Hematopoietic multipotent progenitor cell treated with erythropoietin and hydrocortisone succinate and interleukin-3 and kit ligand, for 6 days (in vitro differentiated cells): Measurements from ENCODE around the gene HERC2.
A peak's percentile ranks its signal among the peaks of the same experiment; 100 is the strongest.
"Not testable (repeated sequence)": the region's sequence is repeated elsewhere in the genome, so short reads cannot be mapped to it uniquely, and the experiment has no call there.

Experiments used
- DNase-seq: peaks from one replicate; pipeline ENCODE4 v3.0.0-alpha.2; 2015

HERC2 gene

GRCh38 chr15:28125673-28126651 is 196.0 kb downstream of the HERC2 start:
- peak; percentile 85 for DNase-seq

GRCh38 chr15:28124841-28125240 is 197.1 kb downstream of the HERC2 start:
- no peak for DNase-seq

GRCh38 chr15:28123408-28124023 is 198.5 kb downstream of the HERC2 start:
- peak; percentile 86 for DNase-seq

- no peak for DNase-seq
Observed at GRCh38 chr15:28122038-28122949, 199.7 kb downstream of the HERC2 start.

GRCh38 chr15:28121577-28121976 is 200.4 kb downstream of the HERC2 start:
- not testable (repeated sequence) for DNase-seq

- no peak for DNase-seq
Observed at GRCh38 chr15:28120359-28120640, 201.7 kb downstream of the HERC2 start.

GRCh38 chr15:28118531-28118930 is 203.4 kb downstream of the HERC2 start:
- DNase-seq = no peak

- no peak for DNase-seq
Observed at GRCh38 chr15:28118083-28118482, 203.9 kb downstream of the HERC2 start.

- no peak for DNase-seq
Observed at GRCh38 chr15:28117432-28117990, 204.5 kb downstream of the HERC2 start.

GRCh38 chr15:28116521-28117431 is 205.2 kb downstream of the HERC2 start:
- no peak for DNase-seq

- DNase-seq = no peak
Observed at GRCh38 chr15:28115871-28116270, 206.1 kb downstream of the HERC2 start.

GRCh38 chr15:28114721-28115622 is 207.0 kb downstream of the HERC2 start:
- DNase-seq = no peak

GRCh38 chr15:28114114-28114455 is 207.9 kb downstream of the HERC2 start:
- no peak for DNase-seq

GRCh38 chr15:28113394-28114113 is 208.4 kb downstream of the HERC2 start:
- no peak for DNase-seq

GRCh38 chr15:28112962-28113361 is 209.0 kb downstream of the HERC2 start:
- no peak for DNase-seq

- DNase-seq = no peak
Observed at GRCh38 chr15:28112101-28112760, 209.7 kb downstream of the HERC2 start.

- no peak for DNase-seq
Observed at GRCh38 chr15:28111543-28111942, 210.4 kb downstream of the HERC2 start.

GRCh38 chr15:28110481-28110881 is 211.5 kb downstream of the HERC2 start:
- no peak for DNase-seq

- DNase-seq = no peak
Observed at GRCh38 chr15:28109626-28110455, 212.1 kb downstream of the HERC2 start.
